GM19099 (cell line): Measurements from ENCODE around the gene ATG2A.

ENCODE experiments used
- POLR2A ChIP-seq: IDR thresholded peaks from 3 replicates; pipeline ENCODE4 v1.6.1; 2011; ENCODE audit warnings: low read depth; ENCODE audit not compliant: insufficient read length; ENCODE audit errors: extremely low read depth

The ATG2A gene

GRCh38 chr11:64876229-64876750 is 40.7 kb downstream of the ATG2A start:
- peak; percentile 3 for TF ChIP-seq POLR2A

- TF ChIP-seq POLR2A = peak; percentile 25
Observed at GRCh38 chr11:64875369-64876228, 41.4 kb downstream of the ATG2A start.

- TF ChIP-seq POLR2A = no peak
Observed at GRCh38 chr11:64874308-64875240, 42.4 kb downstream of the ATG2A start.

- peak; percentile 22 for TF ChIP-seq POLR2A
Observed at GRCh38 chr11:64872790-64873488, 44.1 kb downstream of the ATG2A start.

- TF ChIP-seq POLR2A = no peak
Observed at GRCh38 chr11:64871492-64871891, 45.5 kb downstream of the ATG2A start.

GRCh38 chr11:64870893-64871466 is 46.0 kb downstream of the ATG2A start:
- no peak for TF ChIP-seq POLR2A

GRCh38 chr11:64870176-64870892 is 46.7 kb downstream of the ATG2A start:
- TF ChIP-seq POLR2A = no peak

- peak; percentile 16 for TF ChIP-seq POLR2A
Observed at GRCh38 chr11:64869571-64870175, 47.3 kb downstream of the ATG2A start.

- no peak for TF ChIP-seq POLR2A
Observed at GRCh38 chr11:64868904-64869570, 48.0 kb downstream of the ATG2A start.

- no peak for TF ChIP-seq POLR2A
Observed at GRCh38 chr11:64867748-64868462, 49.1 kb downstream of the ATG2A start.

- TF ChIP-seq POLR2A = no peak
Observed at GRCh38 chr11:64866173-64866491, 50.9 kb downstream of the ATG2A start.

- TF ChIP-seq POLR2A = no peak
Observed at GRCh38 chr11:64865286-64866172, 51.5 kb downstream of the ATG2A start.
